ENCODE data around the gene CATSPERB.
"Not testable (repeated sequence)": the region's sequence is repeated elsewhere in the genome, so short reads cannot be mapped to it uniquely, and the experiment has no call there.

The CATSPERB gene

GRCh38 chr14:91692075-91692474 is 39.8 kb downstream of the CATSPERB start:
- Histone ChIP-seq H3K4me2 (ENCODE audit: low read length) (no peak overlapping the region), H3K79me2 (ENCODE audit: control insufficient read depth, insufficient read depth, low read length, poor library complexity) (no peaks in the 10 kb centered on the region), H2AK5ac (ENCODE audit: low read length) (no peak overlapping the region), H2BK120ac (ENCODE audit: insufficient read depth, low read length, poor library complexity) (no peak overlapping the region), H3K4me1 (ENCODE audit: control insufficient read depth in 1 of 2, insufficient read depth in 2 of 2, low read length in 2 of 2) (no peaks in the 10 kb centered on the region), H4K12ac (ENCODE audit: low read depth, low read length) (no peak overlapping the region), H3K79me1 (ENCODE audit: low read length) (no peaks in the 10 kb centered on the region), H2BK5ac (ENCODE audit: low read depth, low read length, poor library complexity) (no peak overlapping the region), H3K27ac (ENCODE audit: low read depth, low read length) (no peak overlapping the region), H3K14ac (ENCODE audit: low read length) (no peak overlapping the region), H3K4me3 (ENCODE audit: low read depth, low read length) (no peak overlapping the region), H4K8ac (ENCODE audit: low read depth, low read length) (no peak overlapping the region), H3K9me3 (ENCODE audit: insufficient read depth, low read depth, low read length) (peaks cover 2% of the 10 kb centered on the region), H2AFZ (ENCODE audit: insufficient read depth, low read length, poor library complexity) (no peak overlapping the region), H2BK12ac (ENCODE audit: low read length) (no peak overlapping the region), H4K91ac (ENCODE audit: low read depth, low read length) (no peak overlapping the region), H3K23ac (ENCODE audit: low read length) (no peak overlapping the region), H3K9ac (ENCODE audit: low read length) (no peak overlapping the region), H3K36me3 (ENCODE audit: control insufficient read depth in 1 of 2, insufficient read depth in 2 of 2, low read length in 2 of 2) (no peaks in the 10 kb centered on the region), H3K18ac (ENCODE audit: low read length) (no peak overlapping the region), H3K4ac (ENCODE audit: low read depth, low read length) (no peak overlapping the region), H3K27me3 (ENCODE audit: insufficient read depth, low read length) (no peaks in the 10 kb centered on the region)
- DNase-seq, result no peak
- WGBS (ENCODE audit: extremely low coverage, insufficient coverage, insufficient read length), result no CpG with 5 or more reads among the region's 7 CpGs

- H4K8ac ChIP-seq (ENCODE audit: low read depth, low read length), result no peak overlapping the region
- no peak for DNase-seq
- H3K4me1 ChIP-seq (ENCODE audit: control insufficient read depth in 1 of 2, insufficient read depth in 2 of 2, low read length in 2 of 2), result no peaks in the 10 kb centered on the region
- H2AFZ ChIP-seq (ENCODE audit: insufficient read depth, low read length, poor library complexity), result no peak overlapping the region
- H4K12ac ChIP-seq (ENCODE audit: low read depth, low read length), result no peak overlapping the region
- no peak overlapping the region for H3K27ac ChIP-seq (ENCODE audit: low read depth, low read length)
- H3K27me3 ChIP-seq (ENCODE audit: insufficient read depth, low read length), result no peaks in the 10 kb centered on the region
- H3K9ac ChIP-seq (ENCODE audit: low read length), result no peak overlapping the region
- H3K79me1 ChIP-seq (ENCODE audit: low read length), result no peaks in the 10 kb centered on the region
- no CpG with 5 or more reads among the region's 1 CpG for WGBS (ENCODE audit: extremely low coverage, insufficient coverage, insufficient read length)
- H4K91ac ChIP-seq (ENCODE audit: low read depth, low read length), result no peak overlapping the region
- no peaks in the 10 kb centered on the region for H3K36me3 ChIP-seq (ENCODE audit: control insufficient read depth in 1 of 2, insufficient read depth in 2 of 2, low read length in 2 of 2)
- H3K4me3 ChIP-seq (ENCODE audit: low read depth, low read length), result no peak overlapping the region
- H2BK5ac ChIP-seq (ENCODE audit: low read depth, low read length, poor library complexity), result no peak overlapping the region
- no peak overlapping the region for H2BK120ac ChIP-seq (ENCODE audit: insufficient read depth, low read length, poor library complexity)
- H2BK12ac ChIP-seq (ENCODE audit: low read length), result no peak overlapping the region
- no peaks in the 10 kb centered on the region for H3K79me2 ChIP-seq (ENCODE audit: control insufficient read depth, insufficient read depth, low read length, poor library complexity)
- H3K4ac ChIP-seq (ENCODE audit: low read depth, low read length), result no peak overlapping the region
- H3K14ac ChIP-seq (ENCODE audit: low read length), result no peak overlapping the region
- H3K4me2 ChIP-seq (ENCODE audit: low read length), result no peak overlapping the region
- peaks cover 2% of the 10 kb centered on the region for H3K9me3 ChIP-seq (ENCODE audit: insufficient read depth, low read depth, low read length)
- H3K23ac ChIP-seq (ENCODE audit: low read length), result no peak overlapping the region
- no peak overlapping the region for H3K18ac ChIP-seq (ENCODE audit: low read length)
- H2AK5ac ChIP-seq (ENCODE audit: low read length), result no peak overlapping the region
These were observed 42.3 kb downstream of the CATSPERB start for GRCh38 chr14:91689608-91690007.

- not testable (repeated sequence) for H3K27ac ChIP-seq (ENCODE audit: low read depth, low read length); H4K91ac ChIP-seq (ENCODE audit: low read depth, low read length); H3K4me1 ChIP-seq (ENCODE audit: control insufficient read depth in 1 of 2, insufficient read depth in 2 of 2, low read length in 2 of 2); H2BK12ac ChIP-seq (ENCODE audit: low read length); H3K4me3 ChIP-seq (ENCODE audit: low read depth, low read length); H3K23ac ChIP-seq (ENCODE audit: low read length); H3K18ac ChIP-seq (ENCODE audit: low read length); H3K36me3 ChIP-seq (ENCODE audit: control insufficient read depth in 1 of 2, insufficient read depth in 2 of 2, low read length in 2 of 2); H3K79me1 ChIP-seq (ENCODE audit: low read length); H4K8ac ChIP-seq (ENCODE audit: low read depth, low read length); H3K4ac ChIP-seq (ENCODE audit: low read depth, low read length); H2AK5ac ChIP-seq (ENCODE audit: low read length); DNase-seq; H3K14ac ChIP-seq (ENCODE audit: low read length); H2AFZ ChIP-seq (ENCODE audit: insufficient read depth, low read length, poor library complexity); H3K79me2 ChIP-seq (ENCODE audit: control insufficient read depth, insufficient read depth, low read length, poor library complexity); H2BK120ac ChIP-seq (ENCODE audit: insufficient read depth, low read length, poor library complexity); H2BK5ac ChIP-seq (ENCODE audit: low read depth, low read length, poor library complexity); H3K27me3 ChIP-seq (ENCODE audit: insufficient read depth, low read length); H3K9me3 ChIP-seq (ENCODE audit: insufficient read depth, low read depth, low read length); H4K12ac ChIP-seq (ENCODE audit: low read depth, low read length); H3K9ac ChIP-seq (ENCODE audit: low read length); H3K4me2 ChIP-seq (ENCODE audit: low read length)
- WGBS (ENCODE audit: extremely low coverage, insufficient coverage, insufficient read length), result no CpG with 5 or more reads among the region's 4 CpGs
These were observed 44.5 kb downstream of the CATSPERB start for GRCh38 chr14:91687436-91687835.

GRCh38 chr14:91685600-91685999 is 46.3 kb downstream of the CATSPERB start:
- Histone ChIP-seq H4K91ac (ENCODE audit: low read depth, low read length) (no peak overlapping the region), H2AK5ac (ENCODE audit: low read length) (no peak overlapping the region), H3K18ac (ENCODE audit: low read length) (no peak overlapping the region), H3K9me3 (ENCODE audit: insufficient read depth, low read depth, low read length) (peaks cover 2% of the 10 kb centered on the region), H2BK5ac (ENCODE audit: low read depth, low read length, poor library complexity) (no peak overlapping the region), H3K9ac (ENCODE audit: low read length) (no peak overlapping the region), H3K36me3 (ENCODE audit: control insufficient read depth in 1 of 2, insufficient read depth in 2 of 2, low read length in 2 of 2) (no peaks in the 10 kb centered on the region), H3K4me3 (ENCODE audit: low read depth, low read length) (no peak overlapping the region), H3K27me3 (ENCODE audit: insufficient read depth, low read length) (no peaks in the 10 kb centered on the region), H3K4me1 (ENCODE audit: control insufficient read depth in 1 of 2, insufficient read depth in 2 of 2, low read length in 2 of 2) (no peaks in the 10 kb centered on the region), H3K79me2 (ENCODE audit: control insufficient read depth, insufficient read depth, low read length, poor library complexity) (no peaks in the 10 kb centered on the region), H3K79me1 (ENCODE audit: low read length) (no peaks in the 10 kb centered on the region), H2AFZ (ENCODE audit: insufficient read depth, low read length, poor library complexity) (no peak overlapping the region), H3K27ac (ENCODE audit: low read depth, low read length) (no peak overlapping the region), H2BK12ac (ENCODE audit: low read length) (no peak overlapping the region), H3K14ac (ENCODE audit: low read length) (no peak overlapping the region), H3K4me2 (ENCODE audit: low read length) (no peak overlapping the region), H3K4ac (ENCODE audit: low read depth, low read length) (no peak overlapping the region), H2BK120ac (ENCODE audit: insufficient read depth, low read length, poor library complexity) (no peak overlapping the region), H3K23ac (ENCODE audit: low read length) (no peak overlapping the region), H4K12ac (ENCODE audit: low read depth, low read length) (no peak overlapping the region), H4K8ac (ENCODE audit: low read depth, low read length) (no peak overlapping the region)
- WGBS (ENCODE audit: extremely low coverage, insufficient coverage, insufficient read length), result no CpG with 5 or more reads among the region's 1 CpG
- no peak for DNase-seq
